ENCODE results near the gene ENOX1. TPM values are rescaled to one million over a fixed set of nuclear protein-coding genes. Genes with fewer than 3 reads are reported as not detected.

Gene ENOX1
- total RNA-seq, 2 experiments from 2014 or later: 0.09 TPM

GRCh38 chr13:43222086-43222485 is 564.7 kb downstream of the ENOX1 start:
- Mint-ChIP-seq H3K9me3 (no peaks in the 10 kb centered on the region), H3K27ac (no peak overlapping the region), H3K4me3 (no peak overlapping the region), H3K4me1 (ENCODE audit: low read depth) (no peaks in the 10 kb centered on the region), H3K27me3 (peaks cover 7% of the 10 kb centered on the region), H3K36me3 (ENCODE audit: low read depth) (no peaks in the 10 kb centered on the region)
- no peak for DNase-seq
- ATAC-seq: no peak
- no peak for TF ChIP-seq CTCF (IDR thresholded peaks at IDR 0.05)
- intact Hi-C loops (cut with micrococcal nuclease): no loop called here
- POLR2A ChIA-PET: no interaction called here
- CTCF ChIA-PET: no interaction called here

GRCh38 chr13:43221611-43222010 is 565.2 kb downstream of the ENOX1 start:
- Mint-ChIP-seq H3K4me1 (ENCODE audit: low read depth) (no peaks in the 10 kb centered on the region), H3K27ac (no peak overlapping the region), H3K9me3 (no peaks in the 10 kb centered on the region), H3K27me3 (peaks cover 7% of the 10 kb centered on the region), H3K4me3 (no peak overlapping the region), H3K36me3 (ENCODE audit: low read depth) (no peaks in the 10 kb centered on the region)
- ChIA-PET POLR2A (interaction anchor here (0.6 kb wide), 1 partner anchor 132 kb away, joined by 4 read pairs; no protein-coding TSS in a partner anchor), CTCF (no interaction called here)
- intact Hi-C loops (cut with micrococcal nuclease): no loop called here
- no peak for TF ChIP-seq CTCF (IDR thresholded peaks at IDR 0.05)
- no peak for DNase-seq
- ATAC-seq: no peak

GRCh38 chr13:43220873-43221595 is 565.7 kb downstream of the ENOX1 start:
- intact Hi-C loops (cut with micrococcal nuclease): no loop called here
- H3K36me3 Mint-ChIP-seq (ENCODE audit: low read depth): no peaks in the 10 kb centered on the region
- no peak overlapping the region for H3K27ac Mint-ChIP-seq
- ATAC-seq (no peak), DNase-seq (no peak)
- peaks cover 6% of the 10 kb centered on the region for H3K27me3 Mint-ChIP-seq
- no peaks in the 10 kb centered on the region for H3K4me1 Mint-ChIP-seq (ENCODE audit: low read depth)
- CTCF ChIA-PET: no interaction called here
- POLR2A ChIA-PET: interaction anchor here (0.6 kb wide), 1 partner anchor 133 kb away, joined by 4 read pairs; no protein-coding TSS in a partner anchor
- H3K4me3 Mint-ChIP-seq: no peak overlapping the region
- no peak for TF ChIP-seq CTCF (IDR thresholded peaks at IDR 0.05)
- H3K9me3 Mint-ChIP-seq: no peaks in the 10 kb centered on the region

- ChIA-PET CTCF (no interaction called here), POLR2A (no interaction called here)
- DNase-seq: no peak
- intact Hi-C loops (cut with micrococcal nuclease): no loop called here
- Mint-ChIP-seq H3K27me3 (no peaks in the 10 kb centered on the region), H3K4me3 (no peak overlapping the region), H3K9me3 (no peaks in the 10 kb centered on the region), H3K36me3 (ENCODE audit: low read depth) (no peaks in the 10 kb centered on the region), H3K27ac (no peak overlapping the region), H3K4me1 (ENCODE audit: low read depth) (no peaks in the 10 kb centered on the region)
- ATAC-seq: no peak
- TF ChIP-seq CTCF (IDR thresholded peaks at IDR 0.05): no peak
Observed at GRCh38 chr13:43214124-43214523, 572.6 kb downstream of the ENOX1 start.

- Mint-ChIP-seq H3K4me1 (ENCODE audit: low read depth) (no peaks in the 10 kb centered on the region), H3K9me3 (peaks cover 3% of the 10 kb centered on the region), H3K27ac (no peak overlapping the region), H3K27me3 (peaks cover 4% of the 10 kb centered on the region), H3K36me3 (ENCODE audit: low read depth) (no peaks in the 10 kb centered on the region), H3K4me3 (no peak overlapping the region)
- DNase-seq (no peak), ATAC-seq (no peak)
- ChIA-PET CTCF (interaction anchor here (0.8 kb wide), 1 partner anchor 66 kb away, joined by 3 read pairs; no protein-coding TSS in a partner anchor), POLR2A (no interaction called here)
- intact Hi-C loops (cut with micrococcal nuclease): no loop called here
- no peak for TF ChIP-seq CTCF (IDR thresholded peaks at IDR 0.05)
Observed at GRCh38 chr13:43206838-43207237, 579.9 kb downstream of the ENOX1 start.
